Panc1 (cell line): ENCODE measurements around the gene LHPP.

ENCODE experiments used
- POLR2AphosphoS5 ChIP-seq: IDR thresholded peaks from 2 replicates; pipeline ENCODE4 v1.6.1; 2012; ENCODE audit warnings: mild to moderate bottlenecking, low read depth, low read length, moderate library complexity
- TF ChIP-seq, protein P1 (sequence below): fragments of 450-650 bp; IDR thresholded peaks from 2 replicates; pipeline ENCODE4 v1.5.1; 2017; ENCODE audit warnings: mild to moderate bottlenecking

DNA sequence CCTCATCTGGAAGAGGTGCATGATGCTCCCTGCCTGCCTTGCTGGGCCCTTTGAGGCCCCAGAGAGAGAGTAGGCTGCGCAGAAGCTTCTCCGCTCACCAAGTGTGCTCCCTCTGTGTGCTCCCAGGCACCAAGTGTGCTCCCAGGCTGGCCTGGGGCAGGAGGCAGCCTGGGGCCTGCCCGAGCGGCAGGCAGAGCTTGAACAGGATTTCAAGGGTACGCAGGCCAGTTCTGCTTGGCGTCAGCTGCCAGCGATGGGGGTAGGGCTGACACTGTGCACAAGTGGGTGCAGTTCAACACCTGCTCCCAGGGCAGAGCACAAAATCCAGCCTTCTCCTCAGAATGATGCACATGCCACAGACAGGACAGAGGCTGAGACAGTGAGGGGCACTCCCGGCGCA is 162.8 kb downstream of the LHPP start:
- TF ChIP-seq, protein P1, sequence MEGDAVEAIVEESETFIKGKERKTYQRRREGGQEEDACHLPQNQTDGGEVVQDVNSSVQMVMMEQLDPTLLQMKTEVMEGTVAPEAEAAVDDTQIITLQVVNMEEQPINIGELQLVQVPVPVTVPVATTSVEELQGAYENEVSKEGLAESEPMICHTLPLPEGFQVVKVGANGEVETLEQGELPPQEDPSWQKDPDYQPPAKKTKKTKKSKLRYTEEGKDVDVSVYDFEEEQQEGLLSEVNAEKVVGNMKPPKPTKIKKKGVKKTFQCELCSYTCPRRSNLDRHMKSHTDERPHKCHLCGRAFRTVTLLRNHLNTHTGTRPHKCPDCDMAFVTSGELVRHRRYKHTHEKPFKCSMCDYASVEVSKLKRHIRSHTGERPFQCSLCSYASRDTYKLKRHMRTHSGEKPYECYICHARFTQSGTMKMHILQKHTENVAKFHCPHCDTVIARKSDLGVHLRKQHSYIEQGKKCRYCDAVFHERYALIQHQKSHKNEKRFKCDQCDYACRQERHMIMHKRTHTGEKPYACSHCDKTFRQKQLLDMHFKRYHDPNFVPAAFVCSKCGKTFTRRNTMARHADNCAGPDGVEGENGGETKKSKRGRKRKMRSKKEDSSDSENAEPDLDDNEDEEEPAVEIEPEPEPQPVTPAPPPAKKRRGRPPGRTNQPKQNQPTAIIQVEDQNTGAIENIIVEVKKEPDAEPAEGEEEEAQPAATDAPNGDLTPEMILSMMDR: no peak
- TF ChIP-seq POLR2AphosphoS5: no peak
